SU-DHL-6 (cell line): ENCODE measurements around the gene BPIFB6.

Experiments
- H2AFZ ChIP-seq: fragments of 200-600 bp; sonication (generic); 2 replicates; pipeline ENCODE4 v1.6.1; 2014; ENCODE audit warnings: low read depth, mild to moderate bottlenecking, moderate library complexity, mixed read lengths, antibody characterized with exemption, low read length; ENCODE audit not compliant: severe bottlenecking
- H3F3A ChIP-seq: fragments of 200-600 bp; shearing (Covaris generic); 2 replicates; pipeline ENCODE4 v1.6.0; 2016; ENCODE audit warnings: antibody characterized with exemption, mild to moderate bottlenecking; ENCODE audit not compliant: insufficient read depth
- H3K27ac ChIP-seq: fragments of 200-600 bp; sonication (generic); 2 replicates; pipeline ENCODE4 v1.5.1; 2016; ENCODE audit warnings: low read depth, mild to moderate bottlenecking, low read length, moderate library complexity, mixed read lengths
- H3K27me3 ChIP-seq: fragments of 200-600 bp; sonication (generic), shearing (Covaris generic); 2 replicates; pipeline ENCODE4 v1.6.0; 2014; ENCODE audit warnings: mild to moderate bottlenecking, low read length
- H3K36me3 ChIP-seq: fragments of 200-600 bp; sonication (generic); 2 replicates; pipeline ENCODE4 v1.6.1; 2014; ENCODE audit warnings: mild to moderate bottlenecking, low read length, mixed read lengths
- H3K4me2 ChIP-seq: fragments of 300-600, 200-600 bp; shearing (Covaris generic), sonication (generic); 2 replicates; pipeline ENCODE4 v1.6.0; 2014; ENCODE audit warnings: low read length, low read depth, mild to moderate bottlenecking; ENCODE audit not compliant: poor library complexity, severe bottlenecking
- H3K4me3 ChIP-seq: fragments of 200-600 bp; sonication (generic); 2 replicates; pipeline ENCODE4 v1.5.1; 2014; ENCODE audit warnings: antibody characterized with exemption, low read length, mild to moderate bottlenecking, mixed read lengths; ENCODE audit not compliant: insufficient read depth, poor library complexity, severe bottlenecking
- H3K79me2 ChIP-seq: fragments of 200-600 bp; sonication (generic); 2 replicates; pipeline ENCODE4 v1.6.1; 2014; ENCODE audit warnings: mild to moderate bottlenecking, low read length, moderate library complexity; ENCODE audit not compliant: insufficient read depth
- H3K9ac ChIP-seq: fragments of 200-600 bp; sonication (generic); 2 replicates; pipeline ENCODE4 v1.7.0; 2014; ENCODE audit warnings: mild to moderate bottlenecking, low read length
- H3K9me2 ChIP-seq: fragments of 200-600 bp; sonication (generic); replicated peaks from 2 replicates; pipeline ENCODE4 v1.6.1; 2014; ENCODE audit warnings: low read length; ENCODE audit not compliant: insufficient read depth
- H3K9me3 ChIP-seq: fragments of 200-600 bp; sonication (generic); 2 replicates; pipeline ENCODE4 v1.6.1; 2014; ENCODE audit warnings: low read length, mixed read lengths; ENCODE audit not compliant: insufficient read depth
- H4K20me1 ChIP-seq: fragments of 200-600 bp; sonication (generic); 2 replicates; pipeline ENCODE4 v1.6.1; 2014; ENCODE audit warnings: low read depth, mild to moderate bottlenecking, antibody characterized with exemption, low read length, moderate library complexity, mixed read lengths
- CTCF ChIP-seq: fragments of 200-600 bp; sonication (generic); IDR thresholded peaks from one replicate; pipeline ENCODE4 v1.5.1; 2017; ENCODE audit warnings: antibody characterized with exemption, mild to moderate bottlenecking, low read length, moderate library complexity; ENCODE audit not compliant: insufficient read depth, poor library complexity, severe bottlenecking
- EZH2phosphoT487 ChIP-seq: fragments of 200-600 bp; sonication (generic), shearing (Covaris generic); conservative IDR thresholded peaks from 2 replicates; pipeline ENCODE4 v1.6.1; 2018; ENCODE audit warnings: mild to moderate bottlenecking, antibody characterized with exemption, low read length, moderate library complexity, mixed read lengths

BPIFB6 gene

DNA sequence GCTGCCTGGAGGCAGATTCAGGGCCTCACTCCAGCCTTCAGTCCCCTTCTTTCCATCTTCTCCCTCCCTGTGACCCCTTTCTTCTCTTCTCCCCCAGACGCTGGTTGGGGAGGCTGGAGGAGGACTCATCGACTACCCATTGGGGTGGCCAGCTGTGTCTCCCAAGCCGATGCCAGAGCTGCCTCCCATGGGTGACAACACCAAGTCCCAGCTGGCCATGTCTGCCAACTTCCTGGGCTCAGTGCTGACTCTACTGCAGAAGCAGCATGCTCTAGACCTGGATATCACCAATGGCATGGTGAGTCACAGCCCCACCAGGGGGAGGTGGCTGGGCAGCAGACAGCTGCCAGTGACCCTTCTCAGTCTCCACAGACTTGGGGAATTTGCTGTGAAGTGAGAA is 60.9 kb downstream of the BPIFB6 start:
- H3K36me3 ChIP-seq: no peaks in the 10 kb centered on the region
- no peaks in the 10 kb centered on the region for H3F3A ChIP-seq
- H3K27ac ChIP-seq: no peak overlapping the region
- H3K4me2 ChIP-seq: no peak overlapping the region
- H3K9me3 ChIP-seq: no peaks in the 10 kb centered on the region
- H3K27me3 ChIP-seq: no peaks in the 10 kb centered on the region
- H3K9ac ChIP-seq: no peak overlapping the region
- H2AFZ ChIP-seq: no peak overlapping the region
- H4K20me1 ChIP-seq: no peaks in the 10 kb centered on the region
- TF ChIP-seq EZH2phosphoT487 (no peak), CTCF (no peak)
- H3K9me2 ChIP-seq: no peaks in the 10 kb centered on the region
- no peaks in the 10 kb centered on the region for H3K79me2 ChIP-seq
- H3K4me3 ChIP-seq: no peak overlapping the region

- Histone ChIP-seq H3K79me2 (no peaks in the 10 kb centered on the region), H3K36me3 (no peaks in the 10 kb centered on the region), H3K27me3 (no peaks in the 10 kb centered on the region), H3K9ac (no peak overlapping the region), H3K9me3 (no peaks in the 10 kb centered on the region), H3K4me3 (no peak overlapping the region), H3K27ac (no peak overlapping the region), H3F3A (no peaks in the 10 kb centered on the region), H4K20me1 (no peaks in the 10 kb centered on the region), H3K4me2 (no peak overlapping the region), H3K9me2 (no peaks in the 10 kb centered on the region), H2AFZ (no peak overlapping the region)
- no peak for TF ChIP-seq CTCF
- no peak for TF ChIP-seq EZH2phosphoT487
Measured at GRCh38 chr20:33093074-33093473, 61.6 kb downstream of the BPIFB6 start.

DNA sequence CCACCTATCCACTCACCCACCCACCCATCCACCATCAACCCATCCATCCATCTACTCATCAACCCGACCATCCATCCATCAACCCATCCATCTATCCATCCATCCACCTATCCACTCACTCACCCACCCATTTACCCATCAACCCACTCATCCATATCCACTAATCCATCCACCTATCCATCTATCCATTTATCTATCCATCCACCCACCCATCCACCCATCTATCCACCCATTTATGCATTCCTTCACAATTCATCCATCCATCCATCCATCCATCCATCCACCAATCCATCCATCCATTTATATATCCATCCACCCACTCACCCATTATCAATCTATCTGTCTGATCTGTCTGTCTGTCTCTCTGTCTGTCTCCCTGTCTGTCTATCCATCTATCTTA is 62.1 kb downstream of the BPIFB6 start:
- Histone ChIP-seq H3K4me2 (no peak overlapping the region), H2AFZ (no peak overlapping the region), H4K20me1 (no peaks in the 10 kb centered on the region), H3K79me2 (no peaks in the 10 kb centered on the region), H3K9me2 (no peaks in the 10 kb centered on the region), H3K9ac (no peak overlapping the region), H3K4me3 (no peak overlapping the region), H3K27me3 (no peaks in the 10 kb centered on the region), H3F3A (no peaks in the 10 kb centered on the region), H3K9me3 (no peaks in the 10 kb centered on the region), H3K36me3 (no peaks in the 10 kb centered on the region), H3K27ac (no peak overlapping the region)
- TF ChIP-seq CTCF (no peak), EZH2phosphoT487 (no peak)
